Uterus (tissue), 2 donors: ENCODE data around the gene COPA.

Experiments
- CTCF ChIP-seq, 4 experiments: fragments of 200-600 bp in 2 of 4; fragments of 450-650 bp in 2 of 4; sonication (generic) in 2 of 4; IDR thresholded peaks; one replicate each; pipeline ENCODE4 v1.5.1; 2016 to 2019; ENCODE audit warnings: antibody characterized with exemption in 4 of 4, mild to moderate bottlenecking in 2 of 4, moderate library complexity in 1 of 4
- POLR2A ChIP-seq, 2 donors: fragments of 450-650 bp; IDR thresholded peaks; one replicate each; pipeline ENCODE4 v1.6.1; 2016; ENCODE audit warnings: antibody characterized with exemption in 2 of 2, mild to moderate bottlenecking in 1 of 2, moderate library complexity in 1 of 2

- TF ChIP-seq CTCF (IDR thresholded peaks at IDR 0.05) = no peak
- TF ChIP-seq POLR2A (IDR thresholded peaks at IDR 0.05) = no peak
Measured at GRCh38 chr1:160309571-160309970, 33.5 kb downstream of the COPA start.
